HG02642 (cell line): ENCODE results near the gene MBP.
"Not testable (repeated sequence)": the region's sequence is repeated elsewhere in the genome, so short reads cannot be mapped to it uniquely, and the experiment has no call there.

Experiments used
- ATAC-seq: cut with Tn5 transposase; IDR thresholded peaks from one replicate; pipeline ENCODE4 v1.9.1; 2021; ENCODE audit warnings: mild to moderate bottlenecking; ENCODE audit not compliant: unreplicated experiment, poor library complexity

MBP gene

GRCh38 chr18:76962851-76963250 lies 169.7 kb downstream of the MBP start:
- no peak for ATAC-seq

- no peak for ATAC-seq
Observed at GRCh38 chr18:76960528-76961035, 172.0 kb downstream of the MBP start.

- no peak for ATAC-seq
Observed at GRCh38 chr18:76959605-76960004, 173.0 kb downstream of the MBP start.

GRCh38 chr18:76958692-76959341 lies 173.8 kb downstream of the MBP start:
- ATAC-seq = no peak

DNA sequence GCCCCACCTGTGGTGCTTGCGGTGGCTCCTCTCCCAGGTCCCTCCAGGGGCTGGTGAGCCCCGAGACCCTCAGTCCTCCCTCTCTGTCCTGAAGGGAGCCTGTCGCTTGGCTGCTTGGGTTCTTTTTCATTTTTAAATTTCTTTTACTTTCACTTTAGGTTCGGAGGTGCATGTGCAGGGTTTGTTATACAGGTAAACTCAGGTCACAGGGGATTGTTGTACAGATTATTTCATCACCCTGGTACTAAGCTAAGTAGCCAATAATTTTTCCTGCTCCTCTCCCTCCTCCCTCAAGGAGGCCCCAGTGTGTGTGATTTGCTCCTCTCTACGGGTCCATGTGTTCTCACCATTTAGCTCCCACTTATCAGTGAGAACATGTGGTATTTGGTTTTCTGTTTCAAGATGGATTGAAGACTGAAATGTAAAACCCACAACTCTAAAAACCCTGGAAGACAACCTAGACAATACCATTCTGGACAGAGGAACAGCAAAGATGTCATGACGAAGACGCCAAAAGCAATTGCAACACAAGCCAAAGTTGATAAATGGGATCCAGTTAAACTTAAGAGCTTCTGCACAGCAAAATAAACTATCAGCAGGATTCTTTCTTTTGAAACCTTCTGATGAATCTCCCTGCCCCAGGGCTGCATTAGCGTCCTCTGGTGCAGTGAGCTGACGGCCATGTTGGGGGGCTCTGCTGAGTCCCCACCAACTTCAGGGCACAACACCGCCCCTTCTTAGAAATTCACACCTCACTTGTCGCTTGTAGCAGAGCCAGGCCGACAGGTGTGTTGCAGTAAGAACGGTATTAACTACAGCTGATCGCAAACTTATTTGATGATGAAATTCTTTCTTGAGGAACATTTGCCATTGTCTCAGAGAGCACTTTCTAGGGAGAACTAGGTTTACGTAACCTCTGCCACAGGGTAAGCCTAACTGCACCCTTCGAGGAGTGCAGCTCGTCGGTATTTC lies 174.9 kb downstream of the MBP start:
- ATAC-seq = no peak

DNA sequence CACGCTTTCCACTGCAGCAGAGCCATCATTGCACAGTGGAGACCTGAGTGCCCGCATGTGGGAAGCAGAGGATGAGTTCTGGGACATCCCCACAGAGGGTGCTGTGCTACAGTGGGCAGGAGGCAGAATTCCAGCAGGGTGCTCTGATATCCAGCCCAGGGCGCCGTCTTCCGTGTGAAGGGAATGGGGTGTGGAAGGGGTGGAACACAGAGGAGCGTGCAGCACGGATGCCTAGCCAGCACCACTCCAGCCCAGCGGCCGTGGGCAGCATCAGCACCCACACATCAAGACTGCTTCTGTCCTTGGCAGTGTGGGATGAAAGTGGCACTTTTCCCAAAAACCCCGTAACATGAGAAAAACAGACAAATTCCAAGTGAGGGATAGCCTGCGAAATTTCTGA lies 175.9 kb downstream of the MBP start:
- no peak for ATAC-seq

GRCh38 chr18:76955524-76956170 lies 176.9 kb downstream of the MBP start:
- ATAC-seq = no peak

GRCh38 chr18:76953583-76954233 lies 178.9 kb downstream of the MBP start:
- ATAC-seq = no peak

GRCh38 chr18:76953156-76953555 lies 179.4 kb downstream of the MBP start:
- no peak for ATAC-seq

GRCh38 chr18:76952747-76953146 lies 179.8 kb downstream of the MBP start:
- ATAC-seq = no peak

GRCh38 chr18:76951456-76952247 lies 180.9 kb downstream of the MBP start:
- ATAC-seq = no peak

DNA sequence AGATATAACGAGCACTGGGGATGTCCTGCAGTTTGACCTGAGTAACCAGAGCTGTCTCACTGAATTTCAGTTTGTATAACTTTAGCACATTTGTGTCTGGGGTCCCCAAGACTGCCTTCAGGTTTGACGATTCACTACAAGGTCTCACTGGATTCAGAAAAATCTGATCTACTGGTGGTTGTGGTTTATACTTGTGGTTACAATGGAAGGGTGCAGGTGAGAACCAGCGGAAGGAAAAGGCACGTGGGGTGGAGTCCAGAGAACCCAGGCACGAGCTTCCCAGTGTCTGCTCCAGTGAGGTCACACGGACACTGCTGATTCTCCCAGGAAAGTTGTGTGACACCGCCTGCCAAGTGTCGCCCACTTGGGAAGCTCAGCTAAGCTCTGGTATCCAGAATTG lies 184.2 kb downstream of the MBP start:
- ATAC-seq = no peak

GRCh38 chr18:76944346-76944745 lies 188.2 kb downstream of the MBP start:
- not testable (repeated sequence) for ATAC-seq

DNA sequence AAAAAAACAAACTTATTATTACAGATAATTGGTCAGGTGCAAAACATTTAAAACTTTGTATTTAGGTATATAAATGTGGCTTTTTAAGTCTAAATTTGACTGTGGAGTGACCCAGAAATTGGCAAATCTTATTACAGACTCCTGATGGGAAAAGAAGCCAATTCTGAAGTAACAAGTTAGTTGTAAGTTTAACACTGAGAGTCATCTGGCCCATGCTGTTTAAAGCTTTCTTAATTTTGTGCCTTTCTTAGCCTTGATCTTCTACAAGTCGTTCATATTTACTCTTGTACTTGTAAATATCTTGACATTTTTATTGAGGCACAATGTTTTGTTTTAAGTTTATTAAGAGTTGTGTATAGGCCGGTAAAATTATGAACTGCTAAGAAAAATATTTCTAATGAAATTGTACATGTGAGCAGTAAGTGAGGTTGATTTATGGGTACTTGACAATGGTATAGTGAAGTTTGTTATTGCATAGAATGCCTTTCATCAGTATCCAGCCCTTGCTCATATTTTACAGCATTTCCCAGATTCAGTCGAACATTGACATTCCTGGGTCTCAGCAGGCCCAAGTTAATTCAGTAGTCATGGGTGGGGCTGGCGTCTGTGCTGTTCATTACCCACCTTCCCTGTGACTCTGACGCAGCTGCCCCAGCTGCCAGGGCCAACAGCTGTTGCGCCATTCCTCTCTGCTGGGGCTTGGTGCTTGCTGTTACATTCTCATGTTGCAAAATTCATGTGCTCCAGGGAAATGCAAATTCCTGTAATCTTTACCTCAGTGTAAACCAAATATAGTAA lies 188.8 kb downstream of the MBP start:
- no peak for ATAC-seq

- no peak for ATAC-seq
Observed at GRCh38 chr18:76941284-76941683, 191.3 kb downstream of the MBP start.

DNA sequence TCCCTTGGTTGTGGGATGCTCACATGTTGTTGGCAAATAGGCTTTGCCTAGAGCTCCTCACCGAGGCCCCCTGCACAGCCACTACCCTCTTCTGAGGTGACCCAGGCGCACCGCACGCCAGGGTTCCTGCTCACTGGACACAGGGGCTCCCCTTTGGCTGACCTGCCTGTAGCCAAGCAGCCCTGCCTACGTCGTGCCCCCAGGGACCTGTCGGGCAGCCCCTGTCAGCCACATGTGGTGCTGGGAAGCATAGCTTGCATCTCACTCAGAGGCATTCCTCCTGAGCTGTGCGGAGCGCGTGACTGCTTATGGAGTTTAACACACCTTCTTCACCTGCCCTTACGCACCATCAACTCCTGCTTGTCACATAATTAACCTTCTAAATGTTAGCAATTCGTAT lies 194.0 kb downstream of the MBP start:
- ATAC-seq = no peak

DNA sequence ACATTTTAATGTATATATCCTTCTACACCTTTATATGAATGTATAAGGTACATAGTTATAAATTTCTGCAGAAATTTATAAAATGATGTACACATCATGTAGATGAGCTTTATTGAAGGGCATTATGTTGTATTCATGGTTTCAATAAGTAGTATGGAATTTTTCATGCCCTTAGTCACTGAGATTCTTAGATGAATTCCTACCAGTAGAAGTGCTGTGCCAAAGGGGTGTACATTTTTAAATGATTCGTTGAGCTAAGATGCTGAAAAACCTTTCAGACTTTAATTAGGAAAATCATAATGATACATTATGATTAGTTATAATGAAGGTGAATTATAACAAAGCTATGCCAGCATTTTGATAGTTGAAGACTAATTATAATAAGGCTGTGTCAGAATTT lies 195.0 kb downstream of the MBP start:
- ATAC-seq = no peak

GRCh38 chr18:76936877-76937276 lies 195.7 kb downstream of the MBP start:
- no peak for ATAC-seq
